H9 (cell line): Measurements from ENCODE around the gene RBFOX1. TPM values are rescaled to one million over a fixed set of nuclear protein-coding genes. Genes with fewer than 3 reads are reported as not detected.

Experiments used
- DNase-seq: peaks from one replicate; pipeline ENCODE4 v3.0.0-alpha.2; 2017
- H2AFZ ChIP-seq: one replicate; pipeline ENCODE4 v1.6.1; 2013; ENCODE audit warnings: mild to moderate bottlenecking, low read length, control low read depth, moderate library complexity
- H2AK5ac ChIP-seq: 2 replicates; pipeline ENCODE4 v1.6.1; 2013; ENCODE audit warnings: low read length, control low read depth, mixed read lengths; ENCODE audit not compliant: insufficient read length
- H2BK120ac ChIP-seq: one replicate; pipeline ENCODE4 v1.6.1; 2013; ENCODE audit warnings: low read depth, mild to moderate bottlenecking, low read length, control low read depth, inconsistent platforms; ENCODE audit not compliant: poor library complexity, severe bottlenecking
- H2BK12ac ChIP-seq: 2 replicates; pipeline ENCODE4 v1.6.1; 2013; ENCODE audit warnings: low read length, control low read depth, mixed read lengths, low read depth; ENCODE audit not compliant: insufficient read length
- H2BK15ac ChIP-seq: 2 replicates; pipeline ENCODE4 v1.6.1; 2013; ENCODE audit warnings: low read depth, low read length, control low read depth
- H2BK20ac ChIP-seq: one replicate; pipeline ENCODE4 v1.6.1; 2013; ENCODE audit warnings: low read depth, mild to moderate bottlenecking, low read length, control low read depth, inconsistent platforms; ENCODE audit not compliant: poor library complexity, severe bottlenecking
- H2BK5ac ChIP-seq: 2 replicates; pipeline ENCODE4 v1.6.1; 2013; ENCODE audit warnings: low read length, control low read depth, mixed read lengths; ENCODE audit not compliant: insufficient read length
- H3K14ac ChIP-seq: 2 replicates; pipeline ENCODE4 v1.6.1; 2013; ENCODE audit warnings: low read length, control low read depth; ENCODE audit not compliant: insufficient read depth
- H3K18ac ChIP-seq: 2 replicates; pipeline ENCODE4 v1.6.1; 2013; ENCODE audit warnings: low read depth, mild to moderate bottlenecking, mixed read lengths, low read length, control low read depth; ENCODE audit not compliant: insufficient read length
- H3K23ac ChIP-seq: 2 replicates; pipeline ENCODE4 v1.6.1; 2013; ENCODE audit warnings: low read length, control low read depth, mixed read lengths, low read depth; ENCODE audit not compliant: insufficient read length
- H3K23me2 ChIP-seq: 2 replicates; pipeline ENCODE4 v1.6.1; 2013; ENCODE audit warnings: low read depth, mild to moderate bottlenecking, mixed read lengths, low read length, control low read depth; ENCODE audit not compliant: insufficient read length, poor library complexity, severe bottlenecking
- H3K27ac ChIP-seq: 2 replicates; pipeline ENCODE4 v1.5.1; 2013; ENCODE audit warnings: low read length, control low read depth, mixed read lengths, low read depth; ENCODE audit not compliant: insufficient read length
- H3K27me3 ChIP-seq: 2 replicates; pipeline ENCODE4 v1.6.1; 2013; ENCODE audit warnings: low read length, control low read depth, inconsistent platforms; ENCODE audit not compliant: insufficient read depth
- H3K4ac ChIP-seq: 2 replicates; pipeline ENCODE4 v1.6.1; 2013; ENCODE audit warnings: low read depth, mild to moderate bottlenecking, control low read depth, inconsistent platforms, low read length, moderate library complexity
- H3K4me1 ChIP-seq: 2 replicates; pipeline ENCODE4 v1.6.1; 2013; ENCODE audit warnings: low read length, control low read depth, inconsistent platforms; ENCODE audit not compliant: insufficient read depth
- H3K4me2 ChIP-seq: 2 replicates; pipeline ENCODE4 v1.6.1; 2013; ENCODE audit warnings: low read length, control low read depth, mixed read lengths; ENCODE audit not compliant: insufficient read length, insufficient read depth
- H3K56ac ChIP-seq: 2 replicates; pipeline ENCODE4 v1.6.1; 2013; ENCODE audit warnings: low read depth, mild to moderate bottlenecking, mixed read lengths, low read length, control low read depth; ENCODE audit not compliant: insufficient read length
- H3K79me1 ChIP-seq: 2 replicates; pipeline ENCODE4 v1.6.1; 2013; ENCODE audit warnings: low read depth, mild to moderate bottlenecking, moderate library complexity, low read length, control low read depth, inconsistent platforms; ENCODE audit not compliant: insufficient read depth, poor library complexity, severe bottlenecking
- H3K79me2 ChIP-seq: 2 replicates; pipeline ENCODE4 v1.6.1; 2013; ENCODE audit warnings: low read length, control low read depth, inconsistent platforms; ENCODE audit not compliant: insufficient read depth
- H3K9ac ChIP-seq: 2 replicates; pipeline ENCODE4 v1.6.1; 2013; ENCODE audit warnings: low read length, control low read depth, mixed read lengths; ENCODE audit not compliant: insufficient read length; ENCODE audit errors: extremely low read depth
- H3K9me3 ChIP-seq: one replicate; pipeline ENCODE4 v1.6.1; 2013; ENCODE audit warnings: low read depth, low read length, inconsistent platforms; ENCODE audit not compliant: control insufficient read depth
- H3T11ph ChIP-seq: one replicate; pipeline ENCODE4 v1.6.1; 2013; ENCODE audit warnings: mild to moderate bottlenecking, low read length, control low read depth, inconsistent platforms
- H4K20me1 ChIP-seq: one replicate; pipeline ENCODE4 v1.6.1; 2013; ENCODE audit not compliant: control insufficient read depth, insufficient read length, insufficient read depth
- H4K5ac ChIP-seq: 2 replicates; pipeline ENCODE4 v1.6.1; 2013; ENCODE audit warnings: low read depth, mild to moderate bottlenecking, mixed read lengths, low read length, control low read depth; ENCODE audit not compliant: insufficient read length
- H4K8ac ChIP-seq: replicated peaks from 2 replicates; pipeline ENCODE4 v1.6.1; 2013; ENCODE audit warnings: low read length, control low read depth, mixed read lengths, low read depth; ENCODE audit not compliant: insufficient read length
- H4K91ac ChIP-seq: 2 replicates; pipeline ENCODE4 v1.6.1; 2013; ENCODE audit warnings: low read depth, mild to moderate bottlenecking, moderate library complexity, mixed read lengths, low read length, control low read depth; ENCODE audit not compliant: insufficient read length
- H3K27ac Mint-ChIP-seq, 3 experiments: 2 replicates in 2 of 3; 3 replicates in 1 of 3; pipeline ENCODE4 v1.8.0; 2020 to 2021; ENCODE audit warnings: mixed read lengths in 3 of 3, mild to moderate bottlenecking in 1 of 3, moderate library complexity in 1 of 3
- H3K27me3 Mint-ChIP-seq: 2 replicates; pipeline ENCODE4 v1.8.0; 2021; ENCODE audit warnings: low read depth, mild to moderate bottlenecking, moderate library complexity, mixed read lengths
- H3K36me3 Mint-ChIP-seq, 3 experiments: 2 replicates in 2 of 3; 3 replicates in 1 of 3; pipeline ENCODE4 v1.8.0; 2020 to 2021; ENCODE audit warnings: low read depth in 3 of 3, mixed read lengths in 3 of 3; ENCODE audit not compliant: insufficient read depth in 1 of 3
- H3K4me1 Mint-ChIP-seq, 2 experiments: 2 replicates each; pipeline ENCODE4 v1.8.0; 2020; ENCODE audit warnings: mixed read lengths in 2 of 2
- H3K4me3 Mint-ChIP-seq, 2 experiments: 2 replicates in 1 of 2; 3 replicates in 1 of 2; pipeline ENCODE4 v1.8.0; 2020 to 2021; ENCODE audit warnings: mild to moderate bottlenecking in 2 of 2, mixed read lengths in 2 of 2, moderate library complexity in 1 of 2
- H3K9me3 Mint-ChIP-seq, 2 experiments: 2 replicates in 1 of 2; 3 replicates in 1 of 2; pipeline ENCODE4 v1.8.0; 2020; ENCODE audit warnings: mild to moderate bottlenecking in 2 of 2, mixed read lengths in 2 of 2, moderate library complexity in 1 of 2
- WGBS: extraction: QIAGEN DNeasy Blood & Tissue Kit; methylation state at CpG from one replicate; pipeline ENCODE4 v1.1.7; 2013; ENCODE audit warnings: missing lambda C conversion rate, low lambda C conversion rate, mixed read lengths; ENCODE audit not compliant: insufficient read length; ENCODE audit errors: extremely low coverage; 5-methylcytosine and 5-hydroxymethylcytosine counted together
- total RNA-seq: library from RNA; stranded (reverse); gene quantifications from 2 replicates; pipeline ENCODE4 v1.2.1, GENCODE V29; 2021
- TF ChIP-seq, protein P1 (sequence below): fragments of 200-600 bp; sonication (generic); conservative IDR thresholded peaks from 3 replicates; pipeline ENCODE4 v1.8.0; 2021; ENCODE audit warnings: antibody characterized with exemption, mild to moderate bottlenecking

RBFOX1 gene
- total RNA-seq, 1 experiment from 2014 or later = 2.0 TPM

DNA sequence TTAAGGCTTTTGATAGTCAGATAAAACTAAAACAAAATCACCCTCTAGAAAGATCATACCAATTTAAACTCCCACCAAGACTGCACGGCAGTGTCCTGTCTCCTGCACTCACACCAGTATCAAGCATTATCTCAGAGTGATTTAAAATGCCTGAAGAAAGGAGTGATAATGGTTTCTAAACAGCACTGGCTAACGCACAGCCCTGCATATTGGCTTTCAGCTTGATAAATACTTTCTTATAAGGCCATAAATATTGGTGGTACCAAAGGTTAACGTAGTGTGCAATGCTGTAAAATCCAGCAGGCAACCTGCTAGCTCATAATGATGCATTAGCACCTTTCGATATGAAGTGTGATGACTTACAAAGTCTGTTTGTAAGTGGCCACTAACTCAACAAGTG is 214.3 kb downstream of the RBFOX1 start:
- no peak overlapping the region for H2BK15ac ChIP-seq
- no peaks in the 10 kb centered on the region for H3K27me3 ChIP-seq
- no peak overlapping the region for H3K27ac ChIP-seq
- no peak for DNase-seq
- no peak overlapping the region for H4K91ac ChIP-seq
- Mint-ChIP-seq H3K4me3 (no peak overlapping the region), H3K9me3 (no peaks in the 10 kb centered on the region), H3K27me3 (no peaks in the 10 kb centered on the region), H3K4me1 (peaks cover 0 to 12% of the 10 kb centered on the region in 2 experiments; a peak in 2 of 4 replicates), H3K36me3 (no peaks in the 10 kb centered on the region; a peak in 1 of 7 replicates), H3K27ac (no peak overlapping the region)
- no peak overlapping the region for H3K14ac ChIP-seq
- no peak overlapping the region for H2BK20ac ChIP-seq
- H2BK5ac ChIP-seq = no peak overlapping the region
- no peaks in the 10 kb centered on the region for H3K4me1 ChIP-seq
- H4K5ac ChIP-seq = no peak overlapping the region
- no peak overlapping the region for H2AK5ac ChIP-seq
- H3K4ac ChIP-seq = no peak overlapping the region
- no peak overlapping the region for H2BK120ac ChIP-seq
- TF ChIP-seq, protein P1, sequence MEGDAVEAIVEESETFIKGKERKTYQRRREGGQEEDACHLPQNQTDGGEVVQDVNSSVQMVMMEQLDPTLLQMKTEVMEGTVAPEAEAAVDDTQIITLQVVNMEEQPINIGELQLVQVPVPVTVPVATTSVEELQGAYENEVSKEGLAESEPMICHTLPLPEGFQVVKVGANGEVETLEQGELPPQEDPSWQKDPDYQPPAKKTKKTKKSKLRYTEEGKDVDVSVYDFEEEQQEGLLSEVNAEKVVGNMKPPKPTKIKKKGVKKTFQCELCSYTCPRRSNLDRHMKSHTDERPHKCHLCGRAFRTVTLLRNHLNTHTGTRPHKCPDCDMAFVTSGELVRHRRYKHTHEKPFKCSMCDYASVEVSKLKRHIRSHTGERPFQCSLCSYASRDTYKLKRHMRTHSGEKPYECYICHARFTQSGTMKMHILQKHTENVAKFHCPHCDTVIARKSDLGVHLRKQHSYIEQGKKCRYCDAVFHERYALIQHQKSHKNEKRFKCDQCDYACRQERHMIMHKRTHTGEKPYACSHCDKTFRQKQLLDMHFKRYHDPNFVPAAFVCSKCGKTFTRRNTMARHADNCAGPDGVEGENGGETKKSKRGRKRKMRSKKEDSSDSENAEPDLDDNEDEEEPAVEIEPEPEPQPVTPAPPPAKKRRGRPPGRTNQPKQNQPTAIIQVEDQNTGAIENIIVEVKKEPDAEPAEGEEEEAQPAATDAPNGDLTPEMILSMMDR = no peak
- H3T11ph ChIP-seq = no peak overlapping the region
- H4K8ac ChIP-seq = no peak overlapping the region
- no peak overlapping the region for H2BK12ac ChIP-seq
- no peak overlapping the region for H3K9ac ChIP-seq
- H3K79me1 ChIP-seq = no peaks in the 10 kb centered on the region
- no peak overlapping the region for H3K4me2 ChIP-seq
- H4K20me1 ChIP-seq = no peaks in the 10 kb centered on the region
- no peak overlapping the region for H2AFZ ChIP-seq
- H3K79me2 ChIP-seq = no peaks in the 10 kb centered on the region
- H3K9me3 ChIP-seq = no peaks in the 10 kb centered on the region
- H3K23ac ChIP-seq = no peak overlapping the region
- H3K18ac ChIP-seq = no peak overlapping the region
- no CpG with 5 or more reads among the region's 4 CpGs for WGBS
- no peaks in the 10 kb centered on the region for H3K23me2 ChIP-seq
- H3K56ac ChIP-seq = no peak overlapping the region
